Duodenal mucosa (tissue), 2 donors: ENCODE results near the gene PSME1.

Source experiments
- H3K27ac ChIP-seq: one replicate; pipeline ENCODE4 v1.7.0; 2013; ENCODE audit warnings: low read depth, low read length
- H3K27me3 ChIP-seq, 2 donors: one replicate each; pipeline ENCODE4 v1.7.0; 2013; ENCODE audit warnings: low read length in 2 of 2, control low read depth in 1 of 2; ENCODE audit not compliant: insufficient read depth in 2 of 2, control insufficient read depth in 1 of 2
- H3K36me3 ChIP-seq, 2 donors: one replicate each; pipeline ENCODE4 v1.7.0; 2013; ENCODE audit warnings: low read length in 2 of 2, control low read depth in 1 of 2; ENCODE audit not compliant: insufficient read depth in 2 of 2, control insufficient read depth in 1 of 2
- H3K4me1 ChIP-seq, 2 donors: one replicate each; pipeline ENCODE4 v1.7.0; 2013; ENCODE audit warnings: low read length in 2 of 2, control low read depth in 1 of 2; ENCODE audit not compliant: insufficient read depth in 2 of 2, control insufficient read depth in 1 of 2
- H3K4me3 ChIP-seq, 2 donors: one replicate each; pipeline ENCODE4 v1.7.0; 2013; ENCODE audit warnings: low read length in 2 of 2, low read depth in 1 of 2
- H3K9ac ChIP-seq, 2 donors: one replicate each; pipeline ENCODE4 v1.7.0; 2013; ENCODE audit warnings: low read length in 2 of 2, low read depth in 1 of 2
- H3K9me3 ChIP-seq, 2 donors: one replicate each; pipeline ENCODE4 v1.7.0; 2013; ENCODE audit warnings: low read length in 2 of 2, control low read depth in 1 of 2; ENCODE audit not compliant: control insufficient read depth in 1 of 2

PSME1 gene

DNA sequence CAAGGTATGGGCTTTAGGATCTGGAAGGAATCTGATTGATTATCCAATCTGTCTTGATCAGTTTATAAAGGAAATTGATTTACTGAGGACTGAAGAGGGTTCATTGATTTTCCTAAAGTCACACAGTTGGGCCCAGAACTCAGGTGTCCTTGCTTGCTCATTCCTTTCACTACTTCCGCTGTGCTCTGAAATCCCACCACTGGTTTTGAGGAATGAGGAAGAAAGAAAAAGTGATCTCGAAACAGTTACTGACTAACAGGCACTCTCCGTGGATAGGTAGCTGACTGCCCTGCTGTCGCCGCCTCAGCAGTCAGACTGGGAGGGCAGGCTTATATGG is 5.6 kb upstream of the PSME1 start, which contains the start of gene FITM1:
Gene FITM1 (plus strand): TSS at position 280 of the 337 bp plus-strand sequence. CDS start 905 bp downstream, outside the sequence.
- Histone ChIP-seq H3K27ac (no peak within 1 kb of the TSS), H3K9ac (no peak within 1 kb of the TSS), H3K36me3 (no peaks in the 10 kb centered on the region), H3K4me3 (no peak within 1 kb of the TSS), H3K4me1 (peaks cover 4 to 16% of the 10 kb centered on the region in 2 donors), H3K27me3 (no peaks in the 10 kb centered on the region), H3K9me3 (no peaks in the 10 kb centered on the region)

DNA sequence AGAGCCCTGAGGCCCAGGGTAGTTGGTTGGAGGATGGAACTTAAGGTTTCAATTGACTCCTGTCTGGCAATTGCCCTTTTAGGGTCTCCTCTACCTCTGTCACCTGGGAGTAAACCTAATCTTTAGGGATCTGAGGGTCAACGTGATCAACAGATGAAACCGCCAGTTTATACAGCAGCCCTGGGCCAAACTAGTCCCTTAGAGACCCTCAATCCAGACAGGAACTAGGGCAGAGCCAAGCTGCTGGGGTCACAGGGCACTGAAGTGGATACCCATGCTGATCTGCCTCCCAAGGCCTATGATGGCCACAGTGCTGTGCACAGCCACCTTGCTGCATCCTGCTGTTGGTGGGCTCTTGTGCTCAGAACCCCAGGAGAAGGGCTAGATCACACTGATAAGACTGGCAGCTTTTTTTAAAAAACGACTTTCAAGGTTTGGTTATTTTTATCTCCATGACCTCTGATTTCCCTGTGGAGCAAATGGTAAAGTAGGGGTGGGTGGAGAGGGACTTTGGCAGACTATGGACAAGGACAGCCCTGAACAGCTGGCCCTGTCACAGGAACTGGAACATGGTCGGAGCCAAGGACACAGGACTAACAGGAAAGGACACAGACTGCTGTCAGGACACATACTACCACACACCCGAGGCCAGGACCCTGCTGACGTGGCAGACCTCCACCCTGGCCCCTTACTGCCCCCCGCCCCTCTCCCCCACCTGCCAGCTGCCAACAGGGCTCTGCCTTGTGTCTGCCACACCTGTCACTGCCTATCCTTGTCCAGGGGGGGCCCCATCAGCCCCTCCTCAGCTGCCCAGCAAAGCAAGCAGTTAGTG is 5.1 kb upstream of the PSME1 start:
- no peaks in the 10 kb centered on the region for H3K27me3 ChIP-seq
- H3K27ac ChIP-seq = no peak overlapping the region
- no peak overlapping the region for H3K9ac ChIP-seq
- H3K4me3 ChIP-seq = no peak overlapping the region
- peaks cover 7 to 19% of the 10 kb centered on the region in 2 donors for H3K4me1 ChIP-seq
- no peaks in the 10 kb centered on the region for H3K36me3 ChIP-seq
- H3K9me3 ChIP-seq = no peaks in the 10 kb centered on the region

DNA sequence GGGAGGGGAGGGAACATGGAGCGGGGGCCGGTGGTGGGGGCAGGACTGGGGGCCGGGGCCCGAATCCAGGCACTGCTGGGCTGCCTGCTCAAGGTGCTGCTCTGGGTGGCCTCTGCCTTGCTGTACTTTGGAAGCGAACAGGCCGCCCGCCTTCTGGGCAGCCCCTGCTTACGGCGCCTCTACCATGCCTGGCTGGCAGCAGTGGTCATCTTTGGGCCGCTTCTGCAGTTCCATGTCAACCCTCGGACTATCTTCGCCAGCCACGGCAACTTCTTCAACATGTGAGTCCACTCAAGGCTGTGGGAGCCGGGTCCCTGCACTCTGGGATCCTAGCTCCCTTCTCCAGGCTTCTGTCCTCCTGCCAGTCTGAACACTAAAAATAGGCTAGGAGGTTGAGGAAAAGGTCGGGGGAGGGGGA is 4.4 kb upstream of the PSME1 start:
- Histone ChIP-seq H3K9me3 (no peaks in the 10 kb centered on the region), H3K27ac (no peak overlapping the region), H3K36me3 (no peaks in the 10 kb centered on the region), H3K4me3 (no peak overlapping the region), H3K27me3 (no peaks in the 10 kb centered on the region), H3K9ac (no peak overlapping the region), H3K4me1 (peaks cover 8 to 21% of the 10 kb centered on the region in 2 donors)

DNA sequence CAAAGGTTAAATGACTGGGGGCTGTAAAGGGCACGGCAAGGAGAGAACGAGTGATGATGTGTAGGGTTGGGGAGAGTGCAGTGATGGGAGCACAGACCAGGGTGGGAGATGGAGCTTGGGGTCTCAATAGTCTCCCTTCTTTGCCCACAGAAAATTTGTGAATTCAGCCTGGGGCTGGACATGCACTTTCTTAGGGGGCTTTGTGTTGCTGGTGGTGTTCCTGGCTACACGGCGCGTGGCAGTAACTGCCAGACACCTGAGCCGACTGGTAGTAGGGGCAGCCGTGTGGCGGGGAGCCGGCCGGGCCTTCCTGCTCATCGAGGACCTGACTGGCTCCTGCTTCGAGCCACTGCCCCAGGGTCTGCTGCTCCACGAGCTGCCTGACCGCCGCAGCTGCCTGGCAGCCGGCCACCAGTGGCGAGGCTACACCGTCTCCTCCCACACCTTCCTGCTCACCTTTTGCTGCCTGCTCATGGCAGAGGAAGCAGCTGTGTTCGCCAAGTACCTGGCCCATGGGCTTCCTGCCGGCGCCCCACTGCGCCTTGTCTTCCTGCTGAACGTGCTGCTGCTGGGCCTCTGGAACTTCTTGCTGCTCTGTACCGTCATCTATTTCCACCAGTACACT is 3.8 kb upstream of the PSME1 start:
- Histone ChIP-seq H3K36me3 (peaks cover 0 to under 1% of the 10 kb centered on the region in 2 donors), H3K4me1 (peaks cover 14 to 27% of the 10 kb centered on the region in 2 donors), H3K9ac (no peak overlapping the region), H3K27me3 (no peaks in the 10 kb centered on the region), H3K9me3 (no peaks in the 10 kb centered on the region), H3K27ac (no peak overlapping the region), H3K4me3 (no peak overlapping the region)

DNA sequence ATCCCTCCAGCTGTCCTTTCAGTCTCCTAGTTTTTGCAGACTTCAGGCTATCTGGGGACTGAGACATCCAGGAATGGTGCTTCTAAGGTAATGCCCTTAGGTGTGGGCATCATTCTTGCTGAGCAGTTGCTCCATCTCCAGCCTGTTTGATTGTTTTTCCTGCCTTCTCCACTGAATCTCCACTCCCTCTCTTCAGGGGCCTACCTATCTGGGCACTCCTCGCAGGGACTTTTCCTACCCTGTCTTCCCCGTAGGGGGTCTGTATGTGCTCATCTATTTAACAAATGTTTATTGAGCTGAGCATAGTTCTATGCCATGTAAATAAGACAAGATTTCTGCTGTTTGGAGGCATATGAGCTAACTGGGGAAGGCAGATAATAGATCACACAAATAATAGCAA is 3.0 kb upstream of the PSME1 start:
- no peaks in the 10 kb centered on the region for H3K9me3 ChIP-seq
- H3K4me1 ChIP-seq = peaks cover 22 to 35% of the 10 kb centered on the region in 2 donors
- H3K27ac ChIP-seq = no peak overlapping the region
- no peaks in the 10 kb centered on the region for H3K27me3 ChIP-seq
- no peak overlapping the region for H3K4me3 ChIP-seq
- H3K9ac ChIP-seq = no peak overlapping the region
- H3K36me3 ChIP-seq = peaks cover 7 to 8% of the 10 kb centered on the region in 2 donors

DNA sequence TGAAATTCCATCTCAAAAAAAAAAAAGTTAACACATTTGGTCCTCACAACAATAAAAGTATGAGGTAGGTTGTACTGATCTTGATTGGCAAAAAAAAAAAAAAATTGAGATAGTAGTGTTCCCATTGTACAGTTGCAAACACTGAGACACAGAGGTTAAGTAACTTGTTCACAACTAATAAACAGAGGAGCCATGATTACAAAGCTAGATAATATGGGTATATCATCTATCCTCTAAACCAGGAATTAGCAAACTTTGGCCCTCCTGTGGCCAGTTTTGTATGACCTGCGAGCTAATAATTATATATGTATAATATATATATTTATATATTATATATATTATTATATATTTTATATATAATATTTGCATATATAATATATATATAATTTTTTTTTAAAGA is 2.3 kb upstream of the PSME1 start:
- H3K9ac ChIP-seq = no peak overlapping the region
- no peak overlapping the region for H3K27ac ChIP-seq
- no peak overlapping the region for H3K4me3 ChIP-seq
- H3K9me3 ChIP-seq = no peaks in the 10 kb centered on the region
- peaks cover 15% of the 10 kb centered on the region in 2 donors for H3K36me3 ChIP-seq
- no peaks in the 10 kb centered on the region for H3K27me3 ChIP-seq
- H3K4me1 ChIP-seq = peaks cover 30 to 43% of the 10 kb centered on the region in 2 donors

DNA sequence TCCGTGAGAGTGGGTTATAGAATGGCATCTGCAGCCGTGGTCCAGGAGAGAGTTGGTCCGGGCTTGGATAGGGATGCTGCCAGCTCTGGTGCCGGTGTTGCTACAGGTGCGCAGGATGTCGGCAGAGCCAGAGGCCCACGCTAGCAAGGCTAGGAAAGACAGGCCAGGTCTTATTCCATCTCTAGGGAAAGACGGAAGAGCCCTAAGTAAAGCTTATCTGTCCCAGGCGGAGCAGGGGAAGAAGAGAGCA is 485 bp upstream of the PSME1 start:
- no peaks in the 10 kb centered on the region for H3K9me3 ChIP-seq
- no peaks in the 10 kb centered on the region for H3K27me3 ChIP-seq
- peaks cover 41 to 49% of the 10 kb centered on the region in 2 donors for H3K4me1 ChIP-seq
- H3K9ac ChIP-seq = peak overlapping the region; percentile 29 to 91
- H3K4me3 ChIP-seq = peak overlapping the region; percentile 67 to 79
- H3K36me3 ChIP-seq = peaks cover 24% of the 10 kb centered on the region in 2 donors
- H3K27ac ChIP-seq = peak overlapping the region; percentile 47

DNA sequence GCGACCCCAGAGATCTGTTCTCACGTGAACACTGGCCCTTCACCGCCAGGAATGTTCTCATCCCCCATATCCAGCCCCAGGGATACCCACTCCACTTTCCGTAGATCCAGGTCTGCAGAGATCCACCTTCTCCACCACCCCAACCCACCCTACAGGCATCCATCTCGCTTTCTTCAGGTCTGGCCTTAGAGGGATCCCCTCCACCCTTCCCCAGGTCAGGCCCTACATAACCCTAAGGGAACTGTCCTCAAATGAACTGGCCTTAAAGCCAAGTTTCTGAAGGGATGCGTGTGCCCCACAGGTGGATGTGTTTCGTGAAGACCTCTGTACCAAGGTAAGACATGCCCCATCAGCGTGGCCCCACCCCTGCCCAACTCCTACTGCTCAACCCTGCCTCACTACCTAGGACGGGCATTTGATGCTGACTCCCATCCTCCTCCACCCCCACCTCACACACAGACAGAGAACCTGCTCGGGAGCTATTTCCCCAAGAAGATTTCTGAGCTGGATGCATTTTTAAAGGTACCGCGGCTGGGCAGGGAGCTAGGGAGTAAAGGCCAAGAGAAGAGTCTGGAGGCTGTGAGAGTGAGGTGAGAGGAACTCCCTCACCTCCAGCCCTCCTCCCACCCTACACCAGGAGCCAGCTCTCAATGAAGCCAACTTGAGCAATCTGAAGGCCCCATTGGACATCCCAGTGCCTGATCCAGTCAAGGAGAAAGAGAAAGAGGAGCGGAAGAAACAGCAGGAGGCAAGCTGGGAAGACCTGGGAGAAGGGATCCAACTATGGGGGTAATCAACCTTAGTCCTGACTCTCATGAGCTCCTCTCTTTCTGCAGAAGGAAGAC is 912 bp downstream of the PSME1 start:
- H3K4me3 ChIP-seq = peak overlapping the region; percentile 86 to 88
- H3K4me1 ChIP-seq = peaks cover 42 to 52% of the 10 kb centered on the region in 2 donors
- no peaks in the 10 kb centered on the region for H3K9me3 ChIP-seq
- peak overlapping the region; percentile 84 for H3K27ac ChIP-seq
- peak overlapping the region; percentile 77 to 94 for H3K9ac ChIP-seq
- no peaks in the 10 kb centered on the region for H3K27me3 ChIP-seq
- H3K36me3 ChIP-seq = peaks cover 24% of the 10 kb centered on the region in 2 donors

DNA sequence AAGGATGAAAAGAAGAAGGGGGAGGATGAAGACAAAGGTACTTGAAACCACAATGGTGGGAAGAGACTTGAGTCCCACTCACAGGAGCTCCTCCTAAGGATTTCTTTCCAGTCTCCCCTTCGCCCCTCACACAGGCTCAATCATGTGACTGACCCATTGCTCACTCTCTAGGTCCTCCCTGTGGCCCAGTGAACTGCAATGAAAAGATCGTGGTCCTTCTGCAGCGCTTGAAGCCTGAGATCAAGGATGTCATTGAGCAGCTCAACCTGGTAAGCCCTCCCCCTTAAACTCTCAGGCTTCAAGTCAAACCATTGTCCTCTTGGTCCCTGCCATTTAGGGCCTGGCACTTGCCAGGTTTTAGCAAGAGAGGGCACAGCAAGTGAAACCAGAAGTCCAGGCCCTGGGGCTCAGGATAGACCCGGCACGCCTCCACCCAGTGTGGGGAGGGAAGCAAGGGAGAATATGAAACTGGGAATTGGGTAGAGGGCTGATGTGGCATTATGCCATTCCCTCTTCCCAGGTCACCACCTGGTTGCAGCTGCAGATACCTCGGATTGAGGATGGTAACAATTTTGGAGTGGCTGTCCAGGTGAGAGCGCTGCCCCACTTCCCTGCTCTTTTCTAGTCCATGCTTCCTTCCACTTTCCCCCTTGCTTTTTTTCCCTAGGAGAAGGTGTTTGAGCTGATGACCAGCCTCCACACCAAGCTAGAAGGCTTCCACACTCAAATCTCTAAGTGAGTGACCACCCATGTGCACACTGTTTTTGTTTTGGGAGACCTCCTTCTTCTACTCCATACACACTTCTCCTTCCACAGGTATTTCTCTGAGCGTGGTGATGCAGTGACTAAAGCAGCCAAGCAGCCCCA is 1.8 kb downstream of the PSME1 start:
- Histone ChIP-seq H3K27me3 (no peaks in the 10 kb centered on the region), H3K4me1 (peaks cover 47 to 50% of the 10 kb centered on the region in 2 donors), H3K36me3 (peaks cover 24 to 26% of the 10 kb centered on the region in 2 donors), H3K9me3 (no peaks in the 10 kb centered on the region), H3K4me3 (peak overlapping the region; percentile 86 to 88), H3K27ac (no peak overlapping the region), H3K9ac (peak overlapping the region; percentile 77 to 94)
